Activated CD4-positive, alpha-beta T cell treated with anti-CD3 and anti-CD28 coated beads for 36 hours (primary cell): ENCODE results near the gene SVBP. TPM values are rescaled to one million over a fixed set of nuclear protein-coding genes. Genes with fewer than 3 reads are reported as not detected.

Experiments
- ATAC-seq: fragments of 200-7000 bp; cut with Tn5 transposase; one replicate; pipeline ENCODE4 v1.10.0; 2021; ENCODE audit warnings: mild to moderate bottlenecking, moderate library complexity
- CTCF ChIA-PET: fragments of 350-600 bp; sonication (Branson Sonifier 250); formaldehyde crosslinking; loops from one replicate; lab custom pipeline; 2021; ENCODE audit warnings: antibody characterized with exemption; lab: Charles Lee
- POLR2A ChIA-PET: fragments of 350-600 bp; sonication (Branson Sonifier 250); formaldehyde crosslinking; loops from one replicate; lab custom pipeline; 2021; ENCODE audit warnings: antibody characterized with exemption, inconsistent platforms; lab: Charles Lee
- DNase-seq: peaks from one replicate; pipeline ENCODE4 v3.0.0-alpha.2; 2020
- H3K27ac Mint-ChIP-seq: one replicate; pipeline ENCODE4 v1.8.0; 2021; ENCODE audit warnings: mixed read lengths
- H3K27me3 Mint-ChIP-seq: one replicate; pipeline ENCODE4 v1.8.0; 2021; ENCODE audit warnings: mixed read lengths
- H3K36me3 Mint-ChIP-seq: one replicate; pipeline ENCODE4 v1.8.0; 2021; ENCODE audit warnings: low read depth, mixed read lengths
- H3K4me1 Mint-ChIP-seq: one replicate; pipeline ENCODE4 v1.8.0; 2021; ENCODE audit warnings: mixed read lengths
- H3K4me3 Mint-ChIP-seq: one replicate; pipeline ENCODE4 v1.8.0; 2021; ENCODE audit warnings: mild to moderate bottlenecking, moderate library complexity, mixed read lengths
- H3K9me3 Mint-ChIP-seq: one replicate; pipeline ENCODE4 v1.8.0; 2021; ENCODE audit warnings: low read depth, mixed read lengths
- intact Hi-C, 2 experiments: fragments of 100-400 bp; cut with DNase I in 1 of 2; cut with micrococcal nuclease in 1 of 2; formaldehyde crosslinking; loops; one replicate each; pipeline versions ENCODE4 v1.14.2 to v1.15.1; 2022 to 2024; cut with DNase I, micrococcal nuclease
- total RNA-seq, 2 experiments: library from RNA; stranded (reverse); gene quantifications; one replicate each; pipeline ENCODE4 v1.2.3, GENCODE V29; 2021

Gene SVBP
- total RNA-seq, 2 experiments from 2014 or later = 14.5 to 14.6 TPM

GRCh38 chr1:42849944-42850343 lies 32.7 kb upstream of the SVBP start:
- Mint-ChIP-seq H3K4me3 (no peak overlapping the region), H3K27me3 (no peaks in the 10 kb centered on the region), H3K9me3 (peaks cover 10% of the 10 kb centered on the region), H3K4me1 (peaks cover 28% of the 10 kb centered on the region), H3K36me3 (peaks cover 36% of the 10 kb centered on the region), H3K27ac (no peak overlapping the region)
- ATAC-seq (no peak), DNase-seq (peak; percentile 20)
- ChIA-PET CTCF (no interaction called here), POLR2A (interaction anchor here (0.7 kb wide), 1 partner anchor 126 kb away, joined by 3 read pairs; no protein-coding TSS in a partner anchor)
- intact Hi-C loops = loop anchor here in 1 of 2 experiments (5.0 to 10.0 kb wide), 4 partner anchors 515 to 1505 kb away; partner anchors contain the start of genes ELOVL1, ERI3, FOXJ3 and ST3GAL3

GRCh38 chr1:42848823-42849537 lies 31.8 kb upstream of the SVBP start:
- ATAC-seq (no peak), DNase-seq (no peak)
- no peaks in the 10 kb centered on the region for H3K27me3 Mint-ChIP-seq
- H3K36me3 Mint-ChIP-seq = peaks cover 36% of the 10 kb centered on the region
- POLR2A ChIA-PET = interaction anchor here (0.7 kb wide), 1 partner anchor 127 kb away, joined by 3 read pairs; no protein-coding TSS in a partner anchor
- H3K4me1 Mint-ChIP-seq = peaks cover 34% of the 10 kb centered on the region
- H3K27ac Mint-ChIP-seq = no peak overlapping the region
- no peak overlapping the region for H3K4me3 Mint-ChIP-seq
- peaks cover 10% of the 10 kb centered on the region for H3K9me3 Mint-ChIP-seq
- intact Hi-C loops = loop anchor here in 1 of 2 experiments (5.0 to 10.0 kb wide), 4 partner anchors 514 to 1506 kb away; partner anchors contain the start of genes ELOVL1, ERI3, FOXJ3 and ST3GAL3
- CTCF ChIA-PET = interaction anchor here (0.6 to 3.6 kb wide), 3 partner anchors 32 to 731 kb away, joined by 3 to 27 read pairs (median 3); partner anchors contain the start of genes ERMAP and SVBP

- ChIA-PET CTCF (interaction anchor here (0.6 to 3.6 kb wide), 10 partner anchors 15 to 730 kb away, joined by 3 to 27 read pairs (median 6); partner anchors contain the start of genes C1orf50, ERMAP, P3H1 and SVBP), POLR2A (interaction anchor here (0.7 to 1.0 kb wide), 3 partner anchors 30 to 199 kb away, joined by 3 read pairs; partner anchors contain the start of gene SVBP)
- DNase-seq (peak; percentile 41), ATAC-seq (peak; percentile 57)
- peaks cover 34% of the 10 kb centered on the region for H3K4me1 Mint-ChIP-seq
- peaks cover 10% of the 10 kb centered on the region for H3K9me3 Mint-ChIP-seq
- H3K27ac Mint-ChIP-seq = peak overlapping the region; percentile 89
- H3K4me3 Mint-ChIP-seq = peak overlapping the region; percentile 97
- intact Hi-C loops = loop anchor here in 1 of 2 experiments (2.0 to 10.0 kb wide), 7 partner anchors 165 to 1507 kb away; partner anchors contain the start of genes CCDC30, ELOVL1, ERI3 and FOXJ3
- peaks cover 38% of the 10 kb centered on the region for H3K36me3 Mint-ChIP-seq
- H3K27me3 Mint-ChIP-seq = no peaks in the 10 kb centered on the region
Observed at GRCh38 chr1:42847721-42848460, 30.7 kb upstream of the SVBP start.

DNA sequence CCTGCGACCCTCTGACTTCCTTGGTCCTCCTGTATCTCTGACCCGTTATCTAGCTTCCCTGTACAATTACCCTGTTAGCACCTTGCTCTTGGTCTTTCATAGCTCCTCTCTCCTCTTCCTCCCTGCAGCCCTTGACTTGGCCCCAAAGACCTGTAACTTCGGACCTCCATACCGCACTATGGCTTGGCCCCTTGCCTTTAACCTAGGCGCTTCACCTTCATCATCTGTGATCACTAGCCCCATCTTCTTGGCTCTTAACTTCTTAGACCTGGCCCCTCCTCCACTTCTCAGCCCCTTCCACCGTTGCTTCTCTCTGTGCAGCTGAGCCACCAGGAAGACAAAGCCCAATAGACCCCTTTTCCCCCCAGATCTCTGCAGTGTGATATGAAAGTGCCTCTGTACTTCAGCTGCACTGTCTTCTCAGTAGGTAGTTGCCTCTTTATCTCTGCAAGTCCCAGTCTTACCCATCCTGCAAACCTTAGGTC lies 30.0 kb upstream of the SVBP start:
- intact Hi-C loops = loop anchor here in 1 of 2 experiments (2.0 to 10.0 kb wide), 7 partner anchors 164 to 1508 kb away; partner anchors contain the start of genes CCDC30, ELOVL1, ERI3 and FOXJ3
- H3K4me1 Mint-ChIP-seq = peaks cover 34% of the 10 kb centered on the region
- ATAC-seq = no peak
- ChIA-PET CTCF (interaction anchor here (0.6 to 3.6 kb wide), 13 partner anchors 16 to 324 kb away, joined by 3 to 27 read pairs (median 6); partner anchors contain the start of genes C1orf50, CFAP57, EBNA1BP2 and ERMAP), POLR2A (interaction anchor here (1.0 to 1.3 kb wide), 2 partner anchors 30 kb away, joined by 3 to 12 read pairs; partner anchors contain the start of genes ERMAP and SVBP)
- peaks cover 35% of the 10 kb centered on the region for H3K36me3 Mint-ChIP-seq
- H3K27ac Mint-ChIP-seq = peak overlapping the region; percentile 89
- H3K4me3 Mint-ChIP-seq = peak overlapping the region; percentile 97
- H3K27me3 Mint-ChIP-seq = no peaks in the 10 kb centered on the region
- peaks cover 5% of the 10 kb centered on the region for H3K9me3 Mint-ChIP-seq
- DNase-seq = peak; percentile 11

DNA sequence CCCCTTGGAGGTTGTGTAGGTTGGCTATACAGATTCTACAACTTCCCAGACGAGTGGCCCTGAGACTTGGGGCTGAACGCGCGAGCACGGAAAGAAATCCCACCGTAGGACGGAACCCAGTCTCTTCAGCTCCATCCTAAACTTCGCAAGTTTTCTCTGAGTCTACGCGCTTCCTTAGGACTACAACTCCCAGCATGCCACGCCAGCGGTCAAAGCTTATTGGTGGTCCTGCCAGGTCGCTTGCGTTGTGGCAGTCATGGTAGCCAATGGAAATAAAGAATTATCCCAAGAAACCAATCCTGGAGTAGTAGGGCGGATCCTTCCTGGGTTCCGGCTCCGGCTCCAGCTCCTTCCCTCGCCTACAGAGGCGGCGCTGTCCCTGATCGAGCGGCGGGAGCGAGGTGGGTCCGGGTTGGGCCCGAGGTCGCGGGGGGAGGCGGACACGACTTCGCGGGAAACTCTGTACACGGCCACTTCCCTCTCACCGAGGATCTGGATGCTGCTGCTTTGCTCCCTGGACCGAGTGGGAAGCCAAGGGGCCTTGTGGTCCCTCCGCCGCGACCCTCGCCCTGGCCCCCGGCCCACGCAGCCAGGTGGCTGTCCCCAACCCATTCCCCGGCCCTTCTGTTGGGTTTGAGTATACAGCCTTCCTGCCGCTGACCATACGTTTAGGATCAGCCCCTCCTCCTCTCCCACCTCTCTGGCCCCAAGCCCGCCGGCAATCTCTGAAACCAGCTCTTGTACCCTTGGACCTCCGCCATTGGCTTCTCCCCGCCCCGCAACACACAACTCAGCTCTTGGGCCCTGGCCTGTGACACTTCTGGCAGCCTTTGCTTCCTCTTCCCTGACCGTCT lies 29.3 kb upstream of the SVBP start, which contains the start of gene ZNF691:
ZNF691 (plus strand) TSS at position 357 of the 854 bp plus-strand sequence. CDS start 3,046 bp downstream, outside the sequence.
- POLR2A ChIA-PET = interaction anchor here (0.5 to 1.4 kb wide), 9 partner anchors 24 to 1875 kb away, joined by 3 to 12 read pairs (median 4); partner anchors contain the start of genes C1orf50, ERMAP, P3H1 and SVBP
- ATAC-seq (peak; percentile 93), DNase-seq (peak; percentile 94)
- Mint-ChIP-seq H3K4me1 (peaks cover 34% of the 10 kb centered on the region), H3K9me3 (peaks cover 5% of the 10 kb centered on the region), H3K4me3 (peak within 1 kb of the TSS; percentile 97), H3K36me3 (peaks cover 32% of the 10 kb centered on the region), H3K27ac (peak within 1 kb of the TSS; percentile 89), H3K27me3 (no peaks in the 10 kb centered on the region)
- intact Hi-C loops = loop anchor here (1.0 to 10.0 kb wide), 14 partner anchors 29 to 1508 kb away; partner anchors contain the start of genes ERMAP (in 2 of the 2), SVBP (in 2 of the 2), C1orf50 (in 1 of the 2) and CCDC30 (in 1 of the 2)
- CTCF ChIA-PET = interaction anchor here (0.6 to 3.6 kb wide), 21 partner anchors 11 to 325 kb away, joined by 3 to 27 read pairs (median 4); partner anchors contain the start of genes C1orf50, CFAP57, EBNA1BP2 and ERMAP

GRCh38 chr1:42845866-42846256 lies 28.7 kb upstream of the SVBP start:
- peaks cover 2% of the 10 kb centered on the region for H3K9me3 Mint-ChIP-seq
- intact Hi-C loops = loop anchor here (1.0 to 10.0 kb wide), 14 partner anchors 29 to 1509 kb away; partner anchors contain the start of genes ERMAP (in 2 of the 2), SVBP (in 2 of the 2), C1orf50 (in 1 of the 2) and CCDC30 (in 1 of the 2)

GRCh38 chr1:42845193-42845592 lies 28.0 kb upstream of the SVBP start:
- no peak overlapping the region for H3K4me3 Mint-ChIP-seq
- H3K36me3 Mint-ChIP-seq = peaks cover 20% of the 10 kb centered on the region
- ATAC-seq (no peak), DNase-seq (no peak)
- intact Hi-C loops = loop anchor here in 1 of 2 experiments (5.0 to 10.0 kb wide), 4 partner anchors 510 to 1510 kb away; partner anchors contain the start of genes ELOVL1, ERI3, FOXJ3 and ST3GAL3
- H3K27me3 Mint-ChIP-seq = no peaks in the 10 kb centered on the region
- ChIA-PET CTCF (interaction anchor here (1.3 to 3.6 kb wide), 3 partner anchors 28 to 247 kb away, joined by 4 to 27 read pairs (median 4); partner anchors contain the start of genes ERMAP and SVBP), POLR2A (no interaction called here)
- H3K27ac Mint-ChIP-seq = no peak overlapping the region
- peaks cover 34% of the 10 kb centered on the region for H3K4me1 Mint-ChIP-seq
- no peaks in the 10 kb centered on the region for H3K9me3 Mint-ChIP-seq

More at GRCh38 chr1:42845866-42846256, 28.7 kb upstream of the SVBP start:
- ChIA-PET POLR2A (interaction anchor here (0.6 to 1.4 kb wide), 8 partner anchors 25 to 1876 kb away, joined by 3 to 12 read pairs (median 4); partner anchors contain the start of genes C1orf50, ERMAP, P3H1 and SVBP), CTCF (interaction anchor here (0.6 to 3.6 kb wide), 16 partner anchors 10 to 246 kb away, joined by 3 to 27 read pairs (median 5); partner anchors contain the start of genes C1orf50, ERMAP, P3H1 and SVBP)
- no peaks in the 10 kb centered on the region for H3K27me3 Mint-ChIP-seq
- H3K4me1 Mint-ChIP-seq = peaks cover 34% of the 10 kb centered on the region
- peak; percentile 3 for ATAC-seq
- peak overlapping the region; percentile 87 for H3K27ac Mint-ChIP-seq
- H3K36me3 Mint-ChIP-seq = peaks cover 26% of the 10 kb centered on the region
- H3K4me3 Mint-ChIP-seq = peak overlapping the region; percentile 97
- peak; percentile 13 for DNase-seq

DNA sequence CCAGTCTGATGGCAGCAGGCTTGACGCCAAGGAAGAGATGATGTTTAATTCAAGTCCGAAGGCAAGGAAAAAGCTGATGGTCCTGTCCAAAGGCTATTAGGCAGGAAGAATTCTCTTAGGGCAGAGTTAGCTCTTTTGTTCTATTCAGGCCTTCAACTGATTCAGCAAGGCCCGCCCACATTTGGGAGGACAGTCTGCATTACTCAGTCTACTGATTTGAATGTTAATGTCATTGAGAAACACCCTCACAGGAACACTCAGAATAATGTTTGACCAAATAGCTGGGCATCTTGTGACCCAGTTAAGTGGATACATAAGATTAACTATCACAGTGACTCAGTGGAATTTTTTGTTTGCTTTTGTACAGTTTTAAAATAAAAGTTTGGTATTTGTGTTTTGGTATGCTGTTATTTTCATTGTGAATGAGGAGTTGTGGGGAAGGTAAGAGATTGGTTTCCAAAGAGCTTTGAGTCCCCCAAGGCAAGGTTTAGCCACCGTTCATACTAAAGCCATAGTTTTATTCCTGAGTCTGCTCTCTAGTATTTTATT lies 27.5 kb upstream of the SVBP start:
- DNase-seq = peak; percentile 33
- Mint-ChIP-seq H3K4me1 (peaks cover 30% of the 10 kb centered on the region), H3K27me3 (no peaks in the 10 kb centered on the region), H3K27ac (no peak overlapping the region), H3K36me3 (peaks cover 14% of the 10 kb centered on the region), H3K4me3 (no peak overlapping the region), H3K9me3 (no peaks in the 10 kb centered on the region)
- intact Hi-C loops = loop anchor here in 1 of 2 experiments (5.0 to 10.0 kb wide), 4 partner anchors 510 to 1510 kb away; partner anchors contain the start of genes ELOVL1, ERI3, FOXJ3 and ST3GAL3
- CTCF ChIA-PET = interaction anchor here (1.3 kb wide), 1 partner anchor 66 kb away, joined by 4 read pairs; no protein-coding TSS in a partner anchor
- no peak for ATAC-seq
- POLR2A ChIA-PET = interaction anchor here (0.7 kb wide), 1 partner anchor 159 kb away, joined by 3 read pairs; no protein-coding TSS in a partner anchor
